HG02623 (cell line): Measurements from ENCODE around the gene RAPGEF4.
"Not testable (repeated sequence)": the region's sequence is repeated elsewhere in the genome, so short reads cannot be mapped to it uniquely, and the experiment has no call there.

ENCODE experiments used
- ATAC-seq: cut with Tn5 transposase; IDR thresholded peaks from one replicate; pipeline ENCODE4 v1.9.1; 2021; ENCODE audit warnings: moderate library complexity; ENCODE audit not compliant: unreplicated experiment

RAPGEF4 gene

DNA sequence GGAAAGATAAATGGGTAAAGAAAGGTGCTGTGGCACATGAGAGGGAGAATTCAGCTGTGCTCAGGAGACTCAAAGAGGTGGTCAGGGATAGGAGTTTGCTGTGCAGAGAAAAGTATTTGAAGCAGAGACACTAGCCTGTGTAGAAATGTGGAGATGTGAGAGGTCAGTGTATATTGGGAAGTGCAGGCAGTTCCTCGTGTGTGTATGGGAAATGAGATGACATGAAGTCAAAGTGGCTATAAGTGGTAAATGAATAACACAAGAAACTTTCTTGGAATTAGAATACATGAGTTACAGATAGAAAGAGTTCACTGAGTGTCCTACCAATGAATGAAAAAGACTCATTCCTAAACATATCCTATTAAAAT, 351.6 kb downstream of the RAPGEF4 start:
- ATAC-seq = no peak

GRCh38 chr2:173087793-173088496, 352.3 kb downstream of the RAPGEF4 start:
- ATAC-seq = no peak

GRCh38 chr2:173090276-173090877, 354.7 kb downstream of the RAPGEF4 start:
- no peak for ATAC-seq

DNA sequence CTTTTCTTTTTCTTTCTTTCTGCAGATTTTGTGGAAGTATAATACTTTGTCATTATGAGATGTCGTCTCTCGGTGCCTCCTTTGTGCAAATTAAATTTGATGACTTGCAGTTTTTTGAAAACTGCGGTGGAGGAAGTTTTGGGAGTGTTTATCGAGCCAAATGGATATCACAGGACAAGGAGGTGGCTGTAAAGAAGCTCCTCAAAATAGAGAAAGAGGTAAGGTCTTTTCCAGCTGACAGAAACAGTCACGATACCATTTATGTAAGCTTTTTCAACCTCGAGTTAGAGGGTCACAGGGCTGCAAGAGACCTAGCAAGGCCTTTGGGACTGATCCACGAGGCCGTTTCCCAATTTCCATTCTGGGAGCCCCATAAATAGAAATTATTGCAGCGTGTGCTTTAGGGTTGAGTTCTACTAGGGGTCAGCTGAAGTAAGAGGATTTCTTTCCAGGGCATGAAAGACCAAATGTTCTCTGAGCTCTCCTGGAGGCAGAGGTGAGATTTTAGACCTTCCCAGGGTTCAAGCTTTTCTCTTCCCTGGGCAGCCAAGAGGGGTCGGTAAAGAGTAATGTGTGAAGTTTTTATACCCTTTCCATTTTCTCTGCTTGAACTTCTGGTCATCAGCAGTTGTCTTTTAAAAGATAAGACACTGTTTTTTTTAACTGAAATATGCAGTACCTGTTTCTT, 355.5 kb downstream of the RAPGEF4 start:
- no peak for ATAC-seq

DNA sequence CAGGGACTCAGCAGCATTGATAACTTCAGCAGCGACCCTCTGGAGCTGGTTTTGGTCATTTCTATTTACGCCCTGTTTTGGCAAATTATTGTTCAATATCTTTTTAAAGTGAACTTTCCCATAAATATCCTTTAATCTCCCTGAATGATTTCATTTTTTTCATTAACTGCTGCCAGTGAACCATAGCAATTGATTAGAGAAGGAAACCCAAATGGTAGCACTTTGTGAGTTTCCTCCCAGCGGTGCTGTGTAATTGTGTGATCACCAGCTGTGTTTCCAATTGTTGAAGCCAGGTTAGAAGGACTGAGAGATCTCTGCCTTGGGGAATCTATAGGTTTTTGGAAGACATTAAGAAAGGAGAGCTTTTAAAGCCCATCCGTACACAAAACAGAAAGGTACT, 356.3 kb downstream of the RAPGEF4 start:
- ATAC-seq = no peak

DNA sequence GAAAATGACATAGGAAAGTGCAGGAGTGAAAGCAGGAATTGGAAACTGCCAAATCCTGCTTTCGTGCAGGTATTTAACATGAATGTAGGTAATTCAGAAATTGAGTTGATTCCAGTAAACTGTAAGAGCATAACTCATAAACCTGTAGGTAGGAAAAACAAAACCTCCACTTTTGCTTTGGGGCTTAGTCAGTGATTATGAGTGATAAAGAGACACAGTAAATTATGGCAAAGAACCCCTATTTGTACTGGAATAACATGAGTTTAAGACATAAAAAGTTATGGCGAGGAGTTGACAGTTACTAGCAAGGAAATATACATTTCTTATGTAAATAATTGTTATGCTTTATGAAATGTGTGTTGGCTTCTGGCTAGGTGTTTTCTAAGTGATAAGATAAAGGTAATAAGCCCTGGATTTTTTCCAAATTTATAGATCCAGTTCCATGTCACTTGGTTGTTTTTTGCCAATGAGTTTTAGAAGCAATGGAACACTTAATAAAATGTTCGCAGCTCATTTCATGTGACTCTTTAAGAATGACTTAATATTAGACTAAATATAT, 357.3 kb downstream of the RAPGEF4 start:
- no peak for ATAC-seq

- not testable (repeated sequence) for ATAC-seq
These were observed 358.0 kb downstream of the RAPGEF4 start for GRCh38 chr2:173093617-173094016.

DNA sequence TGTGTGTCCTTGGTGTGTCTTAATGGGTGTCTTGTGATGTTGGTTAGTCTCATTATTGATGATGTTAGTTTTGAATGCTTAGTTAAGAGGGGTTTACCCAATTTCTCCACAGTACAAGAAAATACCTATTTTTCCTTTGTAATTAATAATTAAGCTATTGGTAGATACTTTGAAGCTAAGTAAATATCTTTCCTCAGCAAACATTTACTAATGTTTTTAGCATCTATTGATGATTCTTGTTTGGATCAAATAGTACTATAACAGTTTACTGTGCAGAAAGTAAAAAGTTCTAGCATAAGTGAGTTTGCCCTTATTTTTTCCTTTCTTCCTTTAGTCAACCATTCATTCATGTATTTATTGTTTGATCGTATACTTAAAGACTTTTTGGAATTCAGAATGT, 359.1 kb downstream of the RAPGEF4 start:
- no peak for ATAC-seq

GRCh38 chr2:173095356-173095755, 359.7 kb downstream of the RAPGEF4 start:
- ATAC-seq = no peak

DNA sequence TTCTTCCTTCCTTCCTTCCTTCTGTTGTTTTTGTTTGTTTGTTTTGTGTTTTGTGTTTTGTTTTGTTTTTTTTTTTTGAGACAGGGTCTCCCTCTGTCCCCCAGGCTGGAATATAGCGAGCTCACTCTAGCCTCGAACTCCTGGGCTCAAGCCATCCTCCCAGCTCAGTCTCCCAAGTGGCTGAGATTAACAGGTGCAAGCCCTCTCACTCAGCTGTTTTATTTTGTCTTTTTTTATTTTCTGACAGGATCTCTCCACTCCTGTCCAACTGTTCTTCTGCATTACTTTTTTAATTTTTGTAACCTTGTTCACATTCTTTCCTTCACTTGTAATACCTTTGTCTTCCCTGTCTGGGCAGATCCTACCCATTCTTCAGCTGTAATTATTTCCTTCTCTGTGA, 363.6 kb downstream of the RAPGEF4 start:
- no peak for ATAC-seq

DNA sequence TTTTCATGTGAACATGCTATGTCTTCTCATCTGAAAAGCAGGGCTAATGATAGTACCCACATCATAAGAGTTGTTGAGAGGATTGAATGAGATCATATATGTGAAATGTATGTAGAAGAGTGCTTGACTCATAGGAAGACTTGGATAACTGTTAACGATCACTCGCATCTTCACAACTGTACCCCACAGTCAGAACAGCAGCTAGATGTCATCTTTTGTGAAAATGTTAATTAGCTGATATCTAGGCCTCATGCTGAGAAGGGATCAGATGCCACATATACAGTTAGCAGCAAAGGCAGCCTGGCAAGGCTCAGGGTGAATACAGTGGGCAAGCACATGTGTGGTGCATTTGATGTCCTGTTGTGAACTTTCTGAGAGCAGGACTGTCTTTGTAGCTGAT, 364.2 kb downstream of the RAPGEF4 start:
- no peak for ATAC-seq

GRCh38 chr2:173101687-173102086, 366.0 kb downstream of the RAPGEF4 start:
- ATAC-seq = peak; percentile 64
